Fibroblast of lung (primary cell): ENCODE results near the gene TUBA4A. TPM values are rescaled to one million over a fixed set of nuclear protein-coding genes. Genes with fewer than 3 reads are reported as not detected.
A peak's percentile ranks its signal among the peaks of the same experiment; 100 is the strongest.

ENCODE experiments used
- DNase-seq, 2 donors: peaks; one replicate each; pipeline versions ENCODE4 v3.0.0 to v3.0.0-alpha.2; 2010; ENCODE audit warnings: low read depth in 2 of 2
- H2AFZ ChIP-seq: 2 replicates; pipeline ENCODE4 v1.5.1; 2012; ENCODE audit warnings: low read length, control low read depth, inconsistent platforms
- H3K27ac ChIP-seq: 2 replicates; pipeline ENCODE4 v1.5.1; 2011; ENCODE audit warnings: low read length, control low read depth; ENCODE audit not compliant: insufficient read depth
- H3K27me3 ChIP-seq: 2 replicates; pipeline ENCODE4 v1.5.1; 2011; ENCODE audit warnings: mild to moderate bottlenecking, low read length; ENCODE audit not compliant: control insufficient read depth, insufficient read depth
- H3K36me3 ChIP-seq: 2 replicates; pipeline ENCODE4 v1.5.1; 2011; ENCODE audit warnings: low read length; ENCODE audit not compliant: control insufficient read depth, insufficient read depth
- H3K4me1 ChIP-seq: 2 replicates; pipeline ENCODE4 v1.5.1; 2011; ENCODE audit warnings: low read length; ENCODE audit not compliant: control insufficient read depth, insufficient read depth; ENCODE audit errors: extremely low read depth
- H3K4me2 ChIP-seq: 2 replicates; pipeline ENCODE4 v1.5.1; 2011; ENCODE audit warnings: low read length, control low read depth; ENCODE audit not compliant: insufficient read depth; ENCODE audit errors: extremely low read depth
- H3K4me3 ChIP-seq, 4 experiments: fragments of 200-600 bp in 1 of 4; sonication (generic) in 1 of 4; replicated peaks in 1 of 4; 2 replicates each; pipeline ENCODE4 v1.5.1; 2011 to 2016; ENCODE audit warnings: low read length in 4 of 4, low read depth in 3 of 4, mild to moderate bottlenecking in 3 of 4, control low read depth in 2 of 4, inconsistent platforms in 1 of 4, mixed read lengths in 1 of 4; ENCODE audit not compliant: insufficient read depth in 1 of 4; ENCODE audit errors: control extremely low read depth in 1 of 4
- H3K79me2 ChIP-seq: 2 replicates; pipeline ENCODE4 v1.5.1; 2012; ENCODE audit warnings: mild to moderate bottlenecking, low read length, inconsistent platforms; ENCODE audit not compliant: control insufficient read depth, insufficient read depth
- H3K9ac ChIP-seq: 2 replicates; pipeline ENCODE4 v1.5.1; 2011; ENCODE audit warnings: mild to moderate bottlenecking, low read length, control low read depth; ENCODE audit not compliant: insufficient read depth
- H3K9me3 ChIP-seq: 2 replicates; pipeline ENCODE4 v1.5.1; 2012; ENCODE audit warnings: low read depth, low read length; ENCODE audit not compliant: control insufficient read depth, insufficient read depth
- H4K20me1 ChIP-seq: 2 replicates; pipeline ENCODE4 v1.5.1; 2011; ENCODE audit warnings: low read length; ENCODE audit not compliant: control insufficient read depth, insufficient read depth; ENCODE audit errors: extremely low read depth
- EZH2 ChIP-seq: IDR thresholded peaks from 2 replicates; pipeline ENCODE4 v1.5.1; 2012; ENCODE audit warnings: low read length, control low read depth, mild to moderate bottlenecking; ENCODE audit errors: missing control alignments
- polyA plus RNA-seq, 2 donors: library from polyadenylated mRNA; depleted of rRNA in 1 of 2; stranded (reverse) in 1 of 2; unstranded in 1 of 2; fragments of >200 nt; gene quantifications; 2 replicates each; pipeline ENCODE4 v1.2.1, GENCODE V29; 2011 to 2012; ENCODE audit warnings: missing spikeins in 1 of 2
- total RNA-seq: library from RNA; depleted of rRNA; stranded (reverse); fragments of >200 nt; gene quantifications from 2 replicates; pipeline ENCODE4 v1.2.1, GENCODE V29; 2014
- TF ChIP-seq, protein P1 (sequence below), 2 donors: IDR thresholded peaks in 1 of 2; conservative IDR thresholded peaks in 1 of 2; 1 replicate in 1 of 2; 2 replicates in 1 of 2; pipeline ENCODE4 v1.5.1; 2011 to 2012; ENCODE audit warnings: low read length in 2 of 2, control low read depth in 1 of 2, inconsistent platforms in 1 of 2, low read depth in 1 of 2, mild to moderate bottlenecking in 1 of 2

TUBA4A gene
- total and polyA plus RNA-seq, 2 donors (not counting 1 experiment from before 2014, with no cell fraction given), result 5.6 to 14.7 TPM

GRCh38 chr2:219210196-219210885, 43.4 kb downstream of the TUBA4A start:
- Histone ChIP-seq H3K4me3 (no peak overlapping the region), H3K4me1 (peaks cover 16% of the 10 kb centered on the region), H3K27ac (no peak overlapping the region), H3K9me3 (no peaks in the 10 kb centered on the region), H3K79me2 (peaks cover 2% of the 10 kb centered on the region), H3K27me3 (no peaks in the 10 kb centered on the region), H3K9ac (no peak overlapping the region), H4K20me1 (no peaks in the 10 kb centered on the region), H3K36me3 (peaks cover 33% of the 10 kb centered on the region), H2AFZ (no peak overlapping the region), H3K4me2 (no peak overlapping the region)
- TF ChIP-seq, protein P1, sequence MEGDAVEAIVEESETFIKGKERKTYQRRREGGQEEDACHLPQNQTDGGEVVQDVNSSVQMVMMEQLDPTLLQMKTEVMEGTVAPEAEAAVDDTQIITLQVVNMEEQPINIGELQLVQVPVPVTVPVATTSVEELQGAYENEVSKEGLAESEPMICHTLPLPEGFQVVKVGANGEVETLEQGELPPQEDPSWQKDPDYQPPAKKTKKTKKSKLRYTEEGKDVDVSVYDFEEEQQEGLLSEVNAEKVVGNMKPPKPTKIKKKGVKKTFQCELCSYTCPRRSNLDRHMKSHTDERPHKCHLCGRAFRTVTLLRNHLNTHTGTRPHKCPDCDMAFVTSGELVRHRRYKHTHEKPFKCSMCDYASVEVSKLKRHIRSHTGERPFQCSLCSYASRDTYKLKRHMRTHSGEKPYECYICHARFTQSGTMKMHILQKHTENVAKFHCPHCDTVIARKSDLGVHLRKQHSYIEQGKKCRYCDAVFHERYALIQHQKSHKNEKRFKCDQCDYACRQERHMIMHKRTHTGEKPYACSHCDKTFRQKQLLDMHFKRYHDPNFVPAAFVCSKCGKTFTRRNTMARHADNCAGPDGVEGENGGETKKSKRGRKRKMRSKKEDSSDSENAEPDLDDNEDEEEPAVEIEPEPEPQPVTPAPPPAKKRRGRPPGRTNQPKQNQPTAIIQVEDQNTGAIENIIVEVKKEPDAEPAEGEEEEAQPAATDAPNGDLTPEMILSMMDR (conservative IDR thresholded peaks at IDR 0.05 in 1 of 2, IDR thresholded peaks at IDR 0.05 in 1 of 2; ENCODE audit: low read depth in 1 of 2, low read length in 2 of 2), result no peak
- no peak for TF ChIP-seq EZH2
- no peak for DNase-seq

GRCh38 chr2:219209236-219210195, 44.2 kb downstream of the TUBA4A start:
- no peaks in the 10 kb centered on the region for H4K20me1 ChIP-seq

DNA sequence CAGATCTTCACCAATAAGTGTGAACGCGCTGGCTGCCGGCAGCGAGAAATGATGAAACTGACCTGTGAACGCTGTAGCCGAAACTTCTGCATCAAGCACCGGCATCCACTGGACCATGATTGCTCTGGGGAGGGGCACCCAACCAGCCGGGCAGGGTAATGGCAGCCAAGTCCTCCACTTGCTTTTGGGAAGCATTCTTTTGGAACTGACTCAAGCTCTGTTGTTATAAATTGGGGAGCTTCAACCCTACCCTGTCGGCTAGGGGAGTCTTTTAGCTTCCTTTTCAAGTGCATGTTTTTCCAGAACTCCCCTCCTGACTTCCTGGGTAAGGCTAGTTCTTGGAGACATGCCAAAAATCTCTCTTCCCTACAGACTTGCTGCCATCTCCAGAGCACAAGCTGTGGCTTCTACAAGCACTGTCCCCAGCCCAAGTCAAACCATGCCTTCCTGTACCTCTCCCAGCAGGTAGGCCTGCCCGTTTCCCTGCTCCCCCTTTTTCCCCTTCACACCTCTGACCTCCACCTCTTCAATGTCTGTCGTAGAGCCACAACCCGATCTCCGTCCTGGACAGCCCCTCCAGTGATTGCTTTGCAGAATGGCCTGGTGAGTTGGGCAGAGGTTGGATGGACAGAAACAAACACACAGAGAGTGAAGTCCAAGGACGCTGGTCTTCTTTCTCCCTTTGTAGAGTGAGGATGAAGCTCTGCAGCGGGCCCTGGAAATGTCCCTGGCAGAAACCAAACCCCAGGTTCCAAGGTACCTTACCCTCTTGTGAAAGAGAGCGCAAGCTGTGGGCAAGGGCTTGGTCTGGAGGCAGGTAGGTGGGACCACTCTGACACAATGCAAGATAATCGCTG, 45.6 kb downstream of the TUBA4A start:
- Histone ChIP-seq H3K4me1 (peaks cover 16% of the 10 kb centered on the region), H3K79me2 (peaks cover 2% of the 10 kb centered on the region), H3K4me3 (peak overlapping the region; percentile 58 to 79 (median 72)), H3K9ac (no peak overlapping the region), H3K27me3 (peaks cover 2% of the 10 kb centered on the region), H2AFZ (no peak overlapping the region), H3K9me3 (no peaks in the 10 kb centered on the region), H3K36me3 (peaks cover 19% of the 10 kb centered on the region), H4K20me1 (no peaks in the 10 kb centered on the region), H3K4me2 (peak overlapping the region; percentile 94), H3K27ac (peak overlapping the region; percentile 56)
- DNase-seq, result peak; percentile 35 to 73
- TF ChIP-seq, protein P1 (conservative IDR thresholded peaks at IDR 0.05 in 1 of 2, IDR thresholded peaks at IDR 0.05 in 1 of 2; ENCODE audit: low read depth in 1 of 2, low read length in 2 of 2), result no peak
- TF ChIP-seq EZH2, result no peak

More at GRCh38 chr2:219209236-219210195, 44.2 kb downstream of the TUBA4A start:
- Histone ChIP-seq H3K4me1 (peaks cover 16% of the 10 kb centered on the region), H3K4me3 (no peak overlapping the region), H3K4me2 (no peak overlapping the region), H3K27ac (no peak overlapping the region), H3K9me3 (no peaks in the 10 kb centered on the region), H3K27me3 (peaks cover 2% of the 10 kb centered on the region), H3K36me3 (peaks cover 30% of the 10 kb centered on the region), H2AFZ (no peak overlapping the region), H3K79me2 (peaks cover 2% of the 10 kb centered on the region), H3K9ac (no peak overlapping the region)
- no peak for TF ChIP-seq EZH2
- no peak for DNase-seq
